ENCODE results near the gene ZEB1.
"Not testable (repeated sequence)": the region's sequence is repeated elsewhere in the genome, so short reads cannot be mapped to it uniquely, and the experiment has no call there.

Gene ZEB1

GRCh38 chr10:31404640-31405039 is 85.6 kb downstream of the ZEB1 start:
- Histone ChIP-seq H3K4me3 (ENCODE audit: low read depth, low read length) (no peak overlapping the region), H3K36me3 (replicated peaks) (no peaks in the 10 kb centered on the region), H3K27ac (no peak overlapping the region), H3K27me3 (replicated peaks) (no peaks in the 10 kb centered on the region)
- in situ Hi-C loops (cut with HindIII; ENCODE audit: low pct_ligation_motif_present, low sequenced_read_pairs) = no loop called here
- TF ChIP-seq CTCF (IDR thresholded peaks at IDR 0.05; ENCODE audit: low read depth, low read length, missing control alignments) = no peak
- peak; percentile 20 for DNase-seq

GRCh38 chr10:31405829-31406228 is 86.8 kb downstream of the ZEB1 start:
- H3K27me3 ChIP-seq (replicated peaks); H3K27ac ChIP-seq; DNase-seq; H3K36me3 ChIP-seq (replicated peaks); H3K4me3 ChIP-seq (ENCODE audit: low read depth, low read length); in situ Hi-C loops (cut with HindIII; ENCODE audit: low pct_ligation_motif_present, low sequenced_read_pairs): not testable (repeated sequence)

GRCh38 chr10:31412397-31412796 is 93.4 kb downstream of the ZEB1 start:
- H3K27me3 ChIP-seq (replicated peaks); H3K4me3 ChIP-seq (ENCODE audit: low read depth, low read length); in situ Hi-C loops (cut with HindIII; ENCODE audit: low pct_ligation_motif_present, low sequenced_read_pairs); H3K27ac ChIP-seq; H3K36me3 ChIP-seq (replicated peaks); DNase-seq: not testable (repeated sequence)

- no peak for TF ChIP-seq CTCF (IDR thresholded peaks at IDR 0.05; ENCODE audit: low read depth, low read length, missing control alignments)
- H3K27ac ChIP-seq = no peak overlapping the region
- in situ Hi-C loops (cut with HindIII; ENCODE audit: low pct_ligation_motif_present, low sequenced_read_pairs) = no loop called here
- H3K4me3 ChIP-seq (ENCODE audit: low read depth, low read length) = no peak overlapping the region
- H3K36me3 ChIP-seq (replicated peaks) = no peaks in the 10 kb centered on the region
- no peaks in the 10 kb centered on the region for H3K27me3 ChIP-seq (replicated peaks)
- peak; percentile 27 for DNase-seq
These were observed 94.3 kb downstream of the ZEB1 start for GRCh38 chr10:31413325-31413724.

- DNase-seq = no peak
- no peak for TF ChIP-seq CTCF (IDR thresholded peaks at IDR 0.05; ENCODE audit: low read depth, low read length, missing control alignments)
- H3K4me3 ChIP-seq (ENCODE audit: low read depth, low read length) = no peak overlapping the region
These were observed 99.5 kb downstream of the ZEB1 start for GRCh38 chr10:31418481-31418880.

GRCh38 chr10:31419394-31420063 is 100.5 kb downstream of the ZEB1 start:
- Histone ChIP-seq H3K27me3 (replicated peaks) (no peaks in the 10 kb centered on the region), H3K36me3 (replicated peaks) (no peaks in the 10 kb centered on the region), H3K27ac (no peak overlapping the region), H3K4me3 (ENCODE audit: low read depth, low read length) (no peak overlapping the region)
- TF ChIP-seq CTCF (IDR thresholded peaks at IDR 0.05; ENCODE audit: low read depth, low read length, missing control alignments) = no peak
- in situ Hi-C loops (cut with HindIII; ENCODE audit: low pct_ligation_motif_present, low sequenced_read_pairs) = no loop called here
- DNase-seq = peak; percentile 6

More at GRCh38 chr10:31418481-31418880, 99.5 kb downstream of the ZEB1 start:
- in situ Hi-C loops (cut with HindIII; ENCODE audit: low pct_ligation_motif_present, low sequenced_read_pairs) = no loop called here
- no peaks in the 10 kb centered on the region for H3K36me3 ChIP-seq (replicated peaks)
- no peak overlapping the region for H3K27ac ChIP-seq
- no peaks in the 10 kb centered on the region for H3K27me3 ChIP-seq (replicated peaks)

GRCh38 chr10:31421322-31421721 is 102.3 kb downstream of the ZEB1 start:
- Histone ChIP-seq H3K27me3 (replicated peaks) (no peaks in the 10 kb centered on the region), H3K4me3 (ENCODE audit: low read depth, low read length) (no peak overlapping the region), H3K36me3 (replicated peaks) (no peaks in the 10 kb centered on the region), H3K27ac (no peak overlapping the region)
- in situ Hi-C loops (cut with HindIII; ENCODE audit: low pct_ligation_motif_present, low sequenced_read_pairs) = no loop called here
- no peak for DNase-seq
- TF ChIP-seq CTCF (IDR thresholded peaks at IDR 0.05; ENCODE audit: low read depth, low read length, missing control alignments) = no peak

All from brain microvascular endothelial cell (primary cell).